Panc1 (cell line): ENCODE results near the gene DPYSL5. TPM values are rescaled to one million over a fixed set of nuclear protein-coding genes. Genes with fewer than 3 reads are reported as not detected.
"Not testable (repeated sequence)": the region's sequence is repeated elsewhere in the genome, so short reads cannot be mapped to it uniquely, and the experiment has no call there.

Experiments
- ATAC-seq: fragments of 200-7000 bp; cut with Tn5 transposase; 2 replicates; pipeline ENCODE4 v1.9.1; 2020; ENCODE audit warnings: mild to moderate bottlenecking, moderate library complexity
- BruUV-seq: library from RNA; stranded (reverse); fragments of 400-500 nt; replicated peaks from 2 replicates; lab custom pipeline; 2021; lab: Mats Ljungman, UMichigan
- CTCF ChIA-PET: fragments of 300-600 bp; sonication (Branson Sonifier 250); formaldehyde crosslinking; loops from one replicate; lab custom pipeline; 2022; ENCODE audit warnings: antibody characterized with exemption; lab: Charles Lee
- POLR2A ChIA-PET: fragments of 300-600 bp; sonication (Branson Sonifier 250); formaldehyde crosslinking; loops from one replicate; lab custom pipeline; 2022; ENCODE audit warnings: antibody characterized with exemption; lab: Charles Lee
- DNase-seq: peaks from one replicate; pipeline ENCODE4 v3.0.0-alpha.2; 2010; ENCODE audit warnings: low read depth, low spot score
- H3K27ac ChIP-seq: 2 replicates; pipeline ENCODE4 v1.5.1; 2011; ENCODE audit warnings: mild to moderate bottlenecking, low read length, inconsistent platforms
- H3K27me3 ChIP-seq: fragments of 200-500 bp; sonication (Bioruptor generic); 2 replicates; pipeline ENCODE4 v1.6.0; 2014; ENCODE audit warnings: low read length, inconsistent platforms; ENCODE audit not compliant: control insufficient read depth, insufficient read depth
- H3K36me3 ChIP-seq: fragments of 200-500 bp; sonication (Bioruptor generic); 2 replicates; pipeline ENCODE4 v1.5.1; 2014; ENCODE audit warnings: inconsistent platforms, mild to moderate bottlenecking, low read length, moderate library complexity; ENCODE audit not compliant: control insufficient read depth, insufficient read depth
- H3K4me1 ChIP-seq: 2 replicates; pipeline ENCODE4 v1.5.1; 2011; ENCODE audit warnings: inconsistent platforms, mild to moderate bottlenecking, low read length, moderate library complexity; ENCODE audit not compliant: control insufficient read depth, insufficient read depth
- H3K4me3 ChIP-seq, 2 experiments: 2 replicates each; pipeline ENCODE4 v1.5.1; 2011 to 2012; ENCODE audit warnings: low read depth in 2 of 2, low read length in 2 of 2, mild to moderate bottlenecking in 2 of 2, inconsistent platforms in 1 of 2, moderate library complexity in 1 of 2
- H3K9me3 ChIP-seq: fragments of 200-500 bp; sonication (Bioruptor generic); 2 replicates; pipeline ENCODE4 v1.5.1; 2014; ENCODE audit warnings: low read depth, mild to moderate bottlenecking, inconsistent platforms, low read length, moderate library complexity; ENCODE audit not compliant: control insufficient read depth, insufficient read depth
- CTCF ChIP-seq: fragments of 450-650 bp; IDR thresholded peaks from 2 replicates; pipeline ENCODE4 v1.5.1; 2017; ENCODE audit warnings: mild to moderate bottlenecking
- POLR2AphosphoS5 ChIP-seq: IDR thresholded peaks from 2 replicates; pipeline ENCODE4 v1.6.1; 2012; ENCODE audit warnings: mild to moderate bottlenecking, low read depth, low read length, moderate library complexity
- REST ChIP-seq, 2 experiments: IDR thresholded peaks; 2 replicates each; pipeline ENCODE4 v1.6.1; 2011 to 2012; ENCODE audit warnings: low read depth in 2 of 2, control low read depth in 1 of 2, low read length in 1 of 2, mild to moderate bottlenecking in 1 of 2, moderate library complexity in 1 of 2; ENCODE audit not compliant: insufficient read depth in 1 of 2
- SIN3A ChIP-seq: IDR thresholded peaks from 2 replicates; pipeline ENCODE4 v1.6.1; 2012; ENCODE audit warnings: low read depth, mild to moderate bottlenecking, low read length, moderate library complexity, borderline replicate concordance; ENCODE audit not compliant: insufficient read depth
- TCF7L2 ChIP-seq: IDR thresholded peaks from 2 replicates; pipeline ENCODE4 v1.6.1; 2011; ENCODE audit warnings: mild to moderate bottlenecking, low read depth, low read length, inconsistent platforms
- in situ Hi-C: cut with HindIII; loops from 2 replicates; pipeline ENCODE4 v1.10.0; 2016; ENCODE audit warnings: low sequenced_read_pairs, low pct_unique_long_range_greater_than_20kb
- intact Hi-C: fragments of 100-400 bp; cut with micrococcal nuclease; formaldehyde crosslinking; loops from one replicate; pipeline ENCODE4 v1.10.0; 2022; ENCODE audit not compliant: unreplicated experiment
- total RNA-seq: library from RNA; stranded (reverse); gene quantifications from one replicate; pipeline ENCODE4 v1.2.1, GENCODE V29; 2021; ENCODE audit not compliant: unreplicated experiment

DPYSL5 gene
- total RNA-seq, 1 experiment from 2014 or later, result 0.31 TPM

DNA sequence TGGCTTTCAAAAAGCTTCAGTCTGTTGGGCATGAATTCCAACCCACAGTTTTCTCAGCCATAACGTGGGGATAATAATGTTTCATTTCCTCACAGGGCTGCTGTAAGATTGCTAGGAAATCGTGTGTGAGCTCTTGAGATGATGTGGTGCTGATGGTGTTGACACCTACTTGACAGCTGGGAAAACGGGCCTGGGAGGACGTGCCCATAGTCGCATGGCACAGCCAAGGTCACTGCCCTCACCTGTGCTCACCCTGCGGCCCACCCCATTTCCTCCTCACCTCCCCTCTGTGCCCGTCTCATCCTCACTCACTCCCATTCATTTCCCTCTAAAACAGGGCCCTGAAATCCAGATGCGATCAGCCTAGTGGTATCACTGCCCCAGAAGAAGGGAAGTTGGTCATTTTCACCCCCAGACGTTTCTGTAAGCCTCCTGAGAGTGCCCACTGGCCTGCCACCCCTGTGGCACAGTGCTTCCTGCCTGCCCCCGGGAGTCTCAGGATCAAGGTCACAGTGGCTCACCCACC, 33.0 kb downstream of the DPYSL5 start:
- ChIA-PET CTCF (no interaction called here), POLR2A (interaction anchor here (0.6 kb wide), 1 partner anchor 22 kb away, joined by 7 read pairs; no protein-coding TSS in a partner anchor)
- Histone ChIP-seq H3K4me3 (no peak overlapping the region), H3K27me3 (peaks cover 6% of the 10 kb centered on the region), H3K4me1 (no peaks in the 10 kb centered on the region), H3K9me3 (no peaks in the 10 kb centered on the region), H3K27ac (no peak overlapping the region), H3K36me3 (no peaks in the 10 kb centered on the region)
- no peak for TF ChIP-seq TCF7L2
- no peak for TF ChIP-seq POLR2AphosphoS5
- TF ChIP-seq SIN3A, result no peak
- TF ChIP-seq CTCF, result no peak
- TF ChIP-seq REST (IDR thresholded peaks at IDR 0.05; ENCODE audit: insufficient read depth in 1 of 2, low read depth in 2 of 2, low read length in 1 of 2), result no peak
- in situ Hi-C loops, result no loop called here
- no TSS peak for BruUV-seq
- DNase-seq (no peak), ATAC-seq (no peak)
- intact Hi-C loops, result no loop called here

DNA sequence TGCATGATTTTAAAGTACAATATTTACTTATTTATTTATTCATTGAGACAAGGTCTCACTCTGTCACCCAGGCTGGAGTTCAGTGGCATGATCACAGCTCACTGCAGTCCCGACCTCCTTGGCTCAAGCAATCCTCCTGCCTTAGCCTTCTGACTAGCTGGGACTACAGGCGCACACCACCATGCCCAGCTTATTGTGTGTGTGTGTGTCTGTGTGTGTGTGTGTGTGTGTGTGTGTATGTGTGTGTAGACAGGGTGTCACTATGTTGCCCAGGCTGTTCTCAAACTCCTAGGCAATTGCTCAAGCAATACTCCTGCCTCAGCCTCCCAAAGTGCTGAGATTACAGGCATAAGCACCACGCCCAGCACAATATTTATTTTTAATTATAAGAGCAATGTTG, 34.3 kb downstream of the DPYSL5 start:
- DNase-seq, BruUV-seq, CTCF ChIA-PET, H3K27me3 ChIP-seq, H3K36me3 ChIP-seq, ATAC-seq, intact Hi-C loops, H3K4me1 ChIP-seq, H3K9me3 ChIP-seq, POLR2A ChIA-PET, H3K27ac ChIP-seq, H3K4me3 ChIP-seq, in situ Hi-C loops: not testable (repeated sequence)

DNA sequence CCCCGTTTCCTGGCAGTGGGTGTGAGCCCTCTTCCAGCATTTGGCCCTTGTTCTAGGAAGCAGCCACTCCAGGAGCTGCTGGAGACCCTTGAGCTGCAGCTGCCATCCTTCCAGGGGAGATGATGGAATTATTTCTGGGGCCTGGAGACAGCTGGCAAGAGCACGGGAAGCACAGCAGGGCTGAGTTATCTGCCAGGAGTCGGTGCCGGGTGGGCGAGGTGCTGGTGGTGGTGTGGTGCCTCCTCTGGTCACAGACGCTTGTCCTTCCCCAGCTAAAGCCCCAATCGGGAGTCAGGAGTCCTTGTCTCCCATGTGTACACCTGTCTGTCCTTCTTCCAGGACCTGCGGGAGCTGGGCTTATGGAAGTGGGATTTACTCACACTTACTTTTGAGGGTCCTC, 36.0 kb downstream of the DPYSL5 start:
- H3K27me3 ChIP-seq, result peaks cover 8% of the 10 kb centered on the region
- H3K4me1 ChIP-seq, result no peaks in the 10 kb centered on the region
- DNase-seq (no peak), ATAC-seq (no peak)
- no peak overlapping the region for H3K27ac ChIP-seq
- no peak for TF ChIP-seq POLR2AphosphoS5
- no peak for TF ChIP-seq REST (IDR thresholded peaks at IDR 0.05; ENCODE audit: insufficient read depth in 1 of 2, low read depth in 2 of 2, low read length in 1 of 2)
- no peak for TF ChIP-seq TCF7L2
- TF ChIP-seq CTCF, result no peak
- TF ChIP-seq SIN3A, result no peak
- no peaks in the 10 kb centered on the region for H3K9me3 ChIP-seq
- no peaks in the 10 kb centered on the region for H3K36me3 ChIP-seq
- POLR2A ChIA-PET, result interaction anchor here (0.6 kb wide), 2 partner anchors 30 to 150 kb away, joined by 4 to 8 read pairs; no protein-coding TSS in a partner anchor
- no peak overlapping the region for H3K4me3 ChIP-seq
- CTCF ChIA-PET, result interaction anchor here (0.7 kb wide), 1 partner anchor 38 kb away, joined by 3 read pairs; no protein-coding TSS in a partner anchor
- intact Hi-C loops, result no loop called here
- in situ Hi-C loops, result no loop called here
- BruUV-seq, result no TSS peak
